ENCODE data around the gene GRM4. TPM values are rescaled to one million over a fixed set of nuclear protein-coding genes. Genes with fewer than 3 reads are reported as not detected.

The GRM4 gene
- total and polyA plus RNA-seq, 10 of the 15 experiments (the other 5 are each of a cell fraction or from before 2014, with no cell fraction given), result 0.01 to 0.31 (median 0.05) TPM; not detected in 2

DNA sequence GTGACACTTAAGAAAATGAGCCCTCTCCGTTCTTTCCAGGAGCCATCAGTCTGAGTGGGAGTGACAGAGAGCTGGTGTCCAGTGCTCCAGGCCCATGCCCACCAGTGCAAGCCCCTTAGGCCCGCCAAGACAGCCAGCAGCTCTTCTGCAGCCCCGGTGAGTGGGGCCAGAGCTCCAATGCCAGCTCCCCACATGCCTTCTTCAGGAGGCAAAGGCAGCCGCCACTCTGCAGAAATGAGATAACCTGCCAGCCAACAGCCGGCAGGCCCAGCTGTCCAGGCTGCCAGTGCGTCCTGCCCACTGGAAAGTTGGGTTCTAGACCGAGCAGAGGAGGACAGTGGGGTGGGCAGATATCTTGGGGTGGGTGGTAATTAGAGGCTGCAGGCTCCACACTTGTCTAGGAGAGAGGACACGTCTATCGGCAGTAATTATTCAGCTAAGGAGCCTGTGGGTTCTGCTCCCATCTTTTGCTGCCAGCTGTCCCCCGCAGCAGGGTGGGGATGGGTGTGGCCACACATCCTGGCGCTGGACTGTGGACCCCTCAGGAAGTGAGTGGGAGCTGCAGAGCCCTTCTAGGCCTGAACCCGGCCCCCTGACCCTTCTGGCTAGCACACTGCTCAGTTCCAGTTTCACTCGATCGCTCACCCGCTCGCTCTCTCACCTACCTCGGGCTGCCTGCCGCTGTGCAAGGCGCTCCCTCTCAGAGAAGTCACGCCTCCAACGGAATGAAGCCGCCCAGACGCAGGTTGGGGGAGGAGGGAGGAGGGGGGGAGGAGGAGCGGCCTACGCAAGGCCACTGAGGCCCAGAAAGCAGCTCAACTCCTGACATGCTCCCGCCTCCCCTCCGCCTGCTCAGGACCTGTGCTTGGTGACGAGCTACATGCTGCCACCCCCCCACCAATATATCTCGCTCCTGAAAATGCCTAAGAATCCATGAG, 3.6 kb downstream of the GRM4 start:
- intact Hi-C loops (cut with micrococcal nuclease; ENCODE audit: unreplicated experiment), result no loop called here
- Histone ChIP-seq H3K4me2 (ENCODE audit: control insufficient read depth, insufficient read depth) (no peak overlapping the region), H3K9me3 (replicated peaks; ENCODE audit: control insufficient read depth, insufficient read depth, low read length) (no peaks in the 10 kb centered on the region), H3K36me3 (ENCODE audit: control insufficient read depth in 2 of 2, insufficient read depth in 2 of 2, low read length in 1 of 2) (no peaks in the 10 kb centered on the region), H3K27me3 (replicated peaks in 1 of 2; ENCODE audit: control insufficient read depth in 2 of 2, insufficient read depth in 2 of 2, low read length in 1 of 2) (peaks cover 22 to 23% of the 10 kb centered on the region in 2 experiments), H3K4me1 (ENCODE audit: control insufficient read depth, insufficient read depth, low read length) (no peaks in the 10 kb centered on the region), H3K4me3 (no peak overlapping the region), H3K27ac (ENCODE audit: control insufficient read depth, insufficient read depth) (no peak overlapping the region), H3K79me2 (ENCODE audit: control insufficient read depth, insufficient read depth, low read length) (no peaks in the 10 kb centered on the region), H4K20me1 (ENCODE audit: control insufficient read depth, insufficient read depth) (no peaks in the 10 kb centered on the region), H2AFZ (ENCODE audit: control insufficient read depth, low read depth, low read length) (no peak overlapping the region), H3K9ac (ENCODE audit: control insufficient read depth, insufficient read depth, low read length) (no peak overlapping the region)
- ChIA-PET RAD21 (ENCODE audit: unreplicated experiment) (no interaction called here), POLR2A (interaction anchor here (0.6 kb wide), 1 partner anchor 993 kb away, joined by 3 read pairs; no protein-coding TSS in a partner anchor), CTCF (no interaction called here), SMC1A (ENCODE audit: uncharacterized antibody, unreplicated experiment) (no interaction called here)
- 25% methylated on average over 26 of the region's 29 CpGs for WGBS (ENCODE audit: insufficient coverage, insufficient replicate concordance, low lambda C conversion rate, missing lambda C conversion rate)
- BruUV-seq (replicated peaks), result no TSS peak
- in situ Hi-C loops (cut with MboI), result no loop called here
- TF ChIP-seq HCFC1 (IDR thresholded peaks at IDR 0.05; ENCODE audit: low read length) (no peak), MTA3 (IDR thresholded peaks at IDR 0.05; ENCODE audit: borderline replicate concordance, low read length) (no peak), HDAC2 (IDR thresholded peaks at IDR 0.05) (no peak), KAT2A (conservative IDR thresholded peaks at IDR 0.05; ENCODE audit: control insufficient read depth, low read depth, low read length) (no peak), NKRF (conservative IDR thresholded peaks at IDR 0.05) (no peak)
- no peak for DNase-seq (ENCODE audit: low read depth, low spot score)
- FAIRE-seq, result no peak
- peak; percentile 30; the same call in 1 of the 3 replicates for ATAC-seq

Measured in GM12878 (cell line).